ENCODE results near the gene ELF2.

DNA sequence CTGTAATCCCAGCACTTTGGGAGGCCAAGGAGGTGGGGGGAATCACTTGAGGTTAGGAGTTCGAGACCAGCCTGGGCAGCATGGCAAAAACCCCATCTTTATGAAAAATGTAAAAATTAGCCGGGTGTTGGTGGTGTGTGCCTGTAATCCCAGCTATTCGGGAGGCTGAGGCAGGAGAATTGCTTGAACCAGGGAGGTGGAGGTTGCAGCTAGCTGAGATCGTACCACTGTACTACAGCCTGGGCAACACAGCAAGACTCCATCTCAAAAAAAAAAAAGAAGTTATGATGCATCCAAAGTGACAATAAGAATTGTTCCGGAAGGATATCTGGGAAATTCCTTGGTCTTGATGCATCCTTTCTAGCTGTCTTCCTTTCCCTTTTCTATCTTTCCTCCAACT lies 154.2 kb downstream of the ELF2 start:
- TF ChIP-seq CTCF (IDR thresholded peaks at IDR 0.05) (no peak), POLR2AphosphoS5 (IDR thresholded peaks at IDR 0.05) (no peak), POLR2A (IDR thresholded peaks at IDR 0.05) (no peak), EP300 (IDR thresholded peaks at IDR 0.05) (no peak)

Measured in suprapubic skin (tissue), 4 donors.